GM23338 (cell line): ENCODE results near the gene PDE5A. TPM values are rescaled to one million over a fixed set of nuclear protein-coding genes. Genes with fewer than 3 reads are reported as not detected.

Source experiments
- ATAC-seq: fragments of 200-7000 bp; cut with Tn5 transposase; 3 replicates; pipeline ENCODE4 v1.9.1; 2020
- DNase-seq: peaks from one replicate; pipeline ENCODE4 v3.0.0-alpha.2; 2015; ENCODE audit warnings: low spot score
- H2AFZ ChIP-seq: fragments of 200-600 bp; sonication (generic); 2 replicates; pipeline ENCODE4 v1.8.0; 2016; ENCODE audit warnings: antibody characterized with exemption, mild to moderate bottlenecking, moderate library complexity
- H3F3A ChIP-seq: fragments of 200-600 bp; sonication (generic); replicated peaks from 2 replicates; pipeline ENCODE4 v1.8.0; 2017; ENCODE audit warnings: antibody characterized with exemption, mixed run types, low read depth
- H3K27ac ChIP-seq: fragments of 200-600 bp; sonication (generic); 2 replicates; pipeline ENCODE4 v1.6.1; 2016; ENCODE audit warnings: low read depth
- H3K27me3 ChIP-seq: fragments of 200-600 bp; sonication (generic); 2 replicates; pipeline ENCODE4 v1.8.0; 2016; ENCODE audit warnings: mild to moderate bottlenecking, mixed run types, moderate library complexity; ENCODE audit not compliant: insufficient read depth
- H3K36me3 ChIP-seq: fragments of 200-600 bp; sonication (generic); 2 replicates; pipeline ENCODE4 v1.8.0; 2016; ENCODE audit warnings: mild to moderate bottlenecking; ENCODE audit not compliant: insufficient read depth
- H3K4me1 ChIP-seq: fragments of 200-600 bp; sonication (generic); 2 replicates; pipeline ENCODE4 v1.8.0; 2016; ENCODE audit warnings: mild to moderate bottlenecking, moderate library complexity; ENCODE audit not compliant: insufficient read depth
- H3K4me2 ChIP-seq: fragments of 200-600 bp; sonication (generic); 2 replicates; pipeline ENCODE4 v1.7.1; 2017; ENCODE audit warnings: mixed run types
- H3K4me3 ChIP-seq: fragments of 200-600 bp; sonication (generic); 2 replicates; pipeline ENCODE4 v1.6.1; 2016; ENCODE audit warnings: mixed run types
- H3K79me2 ChIP-seq: fragments of 200-600 bp; sonication (generic); replicated peaks from 2 replicates; pipeline ENCODE4 v1.8.0; 2017; ENCODE audit warnings: mild to moderate bottlenecking; ENCODE audit not compliant: insufficient read depth
- H3K9me2 ChIP-seq: fragments of 200-600 bp; sonication (generic); 2 replicates; pipeline ENCODE4 v1.8.0; 2017; ENCODE audit not compliant: insufficient read depth
- H4K20me1 ChIP-seq: fragments of 200-600 bp; sonication (generic); replicated peaks from 2 replicates; pipeline ENCODE4 v1.8.0; 2017; ENCODE audit warnings: mild to moderate bottlenecking; ENCODE audit not compliant: insufficient read depth
- H3K27ac Mint-ChIP-seq: 2 replicates; pipeline ENCODE4 v1.8.0; 2020; ENCODE audit warnings: inconsistent platforms, mild to moderate bottlenecking, moderate library complexity, mixed read lengths
- H3K27me3 Mint-ChIP-seq: 3 replicates; pipeline ENCODE4 v1.8.0; 2022; ENCODE audit warnings: low read depth, mild to moderate bottlenecking, moderate library complexity, mixed read lengths, inconsistent platforms; ENCODE audit not compliant: insufficient read depth, poor library complexity
- H3K36me3 Mint-ChIP-seq: 3 replicates; pipeline ENCODE4 v1.8.0; 2021; ENCODE audit warnings: low read depth, mild to moderate bottlenecking, inconsistent platforms, moderate library complexity, mixed read lengths
- H3K4me1 Mint-ChIP-seq: 3 replicates; pipeline ENCODE4 v1.8.0; 2020; ENCODE audit warnings: mild to moderate bottlenecking, inconsistent platforms, mixed read lengths
- H3K4me3 Mint-ChIP-seq: 3 replicates; pipeline ENCODE4 v1.8.0; 2021; ENCODE audit warnings: moderate library complexity, mild to moderate bottlenecking, inconsistent platforms, mixed read lengths
- H3K9me3 Mint-ChIP-seq: 3 replicates; pipeline ENCODE4 v1.8.0; 2020; ENCODE audit warnings: moderate library complexity, mild to moderate bottlenecking, inconsistent platforms, mixed read lengths
- CREB1 ChIP-seq: fragments of 250-450 bp; sonication (Bioruptor Pico); IDR thresholded peaks from 2 replicates; pipeline ENCODE4 v1.5.0; 2020; ENCODE audit warnings: low read depth, mild to moderate bottlenecking, moderate library complexity
- CTCF ChIP-seq, 2 experiments: fragments of 200-600 bp in 1 of 2; sonication (generic) in 1 of 2; conservative IDR thresholded peaks; 2 replicates each; pipeline versions ENCODE4 v1.5.1 to v1.6.1; 2016 to 2017; ENCODE audit warnings: antibody characterized with exemption in 2 of 2, low read depth in 2 of 2, mild to moderate bottlenecking in 2 of 2, moderate library complexity in 1 of 2
- EZH2 ChIP-seq: fragments of 200-600 bp; sonication (generic); IDR thresholded peaks from one replicate; pipeline ENCODE4 v1.8.0; 2017; ENCODE audit warnings: antibody characterized with exemption, mild to moderate bottlenecking, low read depth; ENCODE audit not compliant: unreplicated experiment
- EZH2phosphoT487 ChIP-seq: fragments of 200-600 bp; sonication (generic); IDR thresholded peaks from one replicate; pipeline ENCODE4 v1.8.1; 2018; ENCODE audit warnings: antibody characterized with exemption; ENCODE audit not compliant: unreplicated experiment
- JUNB ChIP-seq: IDR thresholded peaks from one replicate; pipeline ENCODE4 v1.6.1; 2016; ENCODE audit warnings: antibody characterized with exemption; ENCODE audit not compliant: unreplicated experiment
- NANOG ChIP-seq: IDR thresholded peaks from 2 replicates; pipeline ENCODE4 v1.6.1; 2016; ENCODE audit warnings: antibody characterized with exemption, borderline replicate concordance
- REST ChIP-seq: IDR thresholded peaks from one replicate; pipeline ENCODE4 v1.6.1; 2018; ENCODE audit warnings: antibody characterized with exemption; ENCODE audit not compliant: unreplicated experiment
- STAT1 ChIP-seq: IDR thresholded peaks from one replicate; pipeline ENCODE4 v1.6.1; 2016; ENCODE audit warnings: antibody characterized with exemption; ENCODE audit not compliant: unreplicated experiment
- ZNF114 ChIP-seq: fragments of 250-450 bp; sonication (Bioruptor Pico); IDR thresholded peaks from 2 replicates; pipeline ENCODE4 v1.5.0; 2020; ENCODE audit warnings: mild to moderate bottlenecking, moderate library complexity
- ZNF331 ChIP-seq: fragments of 250-450 bp; sonication (Bioruptor Pico); IDR thresholded peaks from 2 replicates; pipeline ENCODE4 v1.5.0; 2020; ENCODE audit warnings: low read depth, mild to moderate bottlenecking, moderate library complexity
- polyA plus RNA-seq: library from polyadenylated mRNA; unstranded; fragments of >200 nt; fragmentation: Nextera tagmentation; extraction: Ambion mirVana; gene quantifications from 2 replicates; pipeline ENCODE4 v1.2.1, GENCODE V29; 2016
- total RNA-seq: library from RNA; depleted of rRNA; stranded (reverse); fragments of >200 nt; shearing (Covaris generic); gene quantifications from 2 replicates; pipeline ENCODE4 v1.2.3, GENCODE V29; 2014
- TF ChIP-seq, protein P1 (sequence below): fragments of 250-450 bp; sonication (Bioruptor Pico); IDR thresholded peaks from 2 replicates; pipeline ENCODE4 v1.5.0; 2020; ENCODE audit warnings: mild to moderate bottlenecking, moderate library complexity

Gene PDE5A
- total and polyA plus RNA-seq, 2 experiments from 2014 or later, result 15.0 to 22.6 TPM

GRCh38 chr4:119628281-119629141, at the start of gene PDE5A (continued):
- no peak for TF ChIP-seq ZNF114 (CRISPR knock-in tag)

GRCh38 chr4:119676101-119676500, 47.5 kb upstream of the PDE5A start:
- Mint-ChIP-seq H3K36me3 (no peaks in the 10 kb centered on the region), H3K27ac (no peak overlapping the region), H3K4me1 (peaks cover 20% of the 10 kb centered on the region; the same call in 2 of the 3 replicates), H3K9me3 (no peaks in the 10 kb centered on the region), H3K27me3 (no peaks in the 10 kb centered on the region), H3K4me3 (no peak overlapping the region)
- Histone ChIP-seq H3K79me2 (no peaks in the 10 kb centered on the region), H3K4me2 (no peak overlapping the region), H3K36me3 (no peaks in the 10 kb centered on the region), H3K27me3 (no peaks in the 10 kb centered on the region), H3K4me3 (no peak overlapping the region), H3K4me1 (peaks cover 9% of the 10 kb centered on the region; the same call in 1 of the 2 replicates), H3F3A (no peaks in the 10 kb centered on the region), H3K9me2 (no peaks in the 10 kb centered on the region), H4K20me1 (no peaks in the 10 kb centered on the region), H3K27ac (no peak overlapping the region), H2AFZ (no peak overlapping the region)
- ATAC-seq, result no peak
- DNase-seq, result no peak
- TF ChIP-seq CREB1 (no peak), EZH2phosphoT487 (no peak), EZH2 (no peak), ZNF331 (CRISPR knock-in tag) (no peak), CTCF (conservative IDR thresholded peaks at IDR 0.05; ENCODE audit: low read depth in 2 of 2) (no peak), STAT1 (no peak), NANOG (no peak), ZNF114 (CRISPR knock-in tag) (no peak), REST (no peak), JUNB (no peak)
- TF ChIP-seq, protein P1, sequence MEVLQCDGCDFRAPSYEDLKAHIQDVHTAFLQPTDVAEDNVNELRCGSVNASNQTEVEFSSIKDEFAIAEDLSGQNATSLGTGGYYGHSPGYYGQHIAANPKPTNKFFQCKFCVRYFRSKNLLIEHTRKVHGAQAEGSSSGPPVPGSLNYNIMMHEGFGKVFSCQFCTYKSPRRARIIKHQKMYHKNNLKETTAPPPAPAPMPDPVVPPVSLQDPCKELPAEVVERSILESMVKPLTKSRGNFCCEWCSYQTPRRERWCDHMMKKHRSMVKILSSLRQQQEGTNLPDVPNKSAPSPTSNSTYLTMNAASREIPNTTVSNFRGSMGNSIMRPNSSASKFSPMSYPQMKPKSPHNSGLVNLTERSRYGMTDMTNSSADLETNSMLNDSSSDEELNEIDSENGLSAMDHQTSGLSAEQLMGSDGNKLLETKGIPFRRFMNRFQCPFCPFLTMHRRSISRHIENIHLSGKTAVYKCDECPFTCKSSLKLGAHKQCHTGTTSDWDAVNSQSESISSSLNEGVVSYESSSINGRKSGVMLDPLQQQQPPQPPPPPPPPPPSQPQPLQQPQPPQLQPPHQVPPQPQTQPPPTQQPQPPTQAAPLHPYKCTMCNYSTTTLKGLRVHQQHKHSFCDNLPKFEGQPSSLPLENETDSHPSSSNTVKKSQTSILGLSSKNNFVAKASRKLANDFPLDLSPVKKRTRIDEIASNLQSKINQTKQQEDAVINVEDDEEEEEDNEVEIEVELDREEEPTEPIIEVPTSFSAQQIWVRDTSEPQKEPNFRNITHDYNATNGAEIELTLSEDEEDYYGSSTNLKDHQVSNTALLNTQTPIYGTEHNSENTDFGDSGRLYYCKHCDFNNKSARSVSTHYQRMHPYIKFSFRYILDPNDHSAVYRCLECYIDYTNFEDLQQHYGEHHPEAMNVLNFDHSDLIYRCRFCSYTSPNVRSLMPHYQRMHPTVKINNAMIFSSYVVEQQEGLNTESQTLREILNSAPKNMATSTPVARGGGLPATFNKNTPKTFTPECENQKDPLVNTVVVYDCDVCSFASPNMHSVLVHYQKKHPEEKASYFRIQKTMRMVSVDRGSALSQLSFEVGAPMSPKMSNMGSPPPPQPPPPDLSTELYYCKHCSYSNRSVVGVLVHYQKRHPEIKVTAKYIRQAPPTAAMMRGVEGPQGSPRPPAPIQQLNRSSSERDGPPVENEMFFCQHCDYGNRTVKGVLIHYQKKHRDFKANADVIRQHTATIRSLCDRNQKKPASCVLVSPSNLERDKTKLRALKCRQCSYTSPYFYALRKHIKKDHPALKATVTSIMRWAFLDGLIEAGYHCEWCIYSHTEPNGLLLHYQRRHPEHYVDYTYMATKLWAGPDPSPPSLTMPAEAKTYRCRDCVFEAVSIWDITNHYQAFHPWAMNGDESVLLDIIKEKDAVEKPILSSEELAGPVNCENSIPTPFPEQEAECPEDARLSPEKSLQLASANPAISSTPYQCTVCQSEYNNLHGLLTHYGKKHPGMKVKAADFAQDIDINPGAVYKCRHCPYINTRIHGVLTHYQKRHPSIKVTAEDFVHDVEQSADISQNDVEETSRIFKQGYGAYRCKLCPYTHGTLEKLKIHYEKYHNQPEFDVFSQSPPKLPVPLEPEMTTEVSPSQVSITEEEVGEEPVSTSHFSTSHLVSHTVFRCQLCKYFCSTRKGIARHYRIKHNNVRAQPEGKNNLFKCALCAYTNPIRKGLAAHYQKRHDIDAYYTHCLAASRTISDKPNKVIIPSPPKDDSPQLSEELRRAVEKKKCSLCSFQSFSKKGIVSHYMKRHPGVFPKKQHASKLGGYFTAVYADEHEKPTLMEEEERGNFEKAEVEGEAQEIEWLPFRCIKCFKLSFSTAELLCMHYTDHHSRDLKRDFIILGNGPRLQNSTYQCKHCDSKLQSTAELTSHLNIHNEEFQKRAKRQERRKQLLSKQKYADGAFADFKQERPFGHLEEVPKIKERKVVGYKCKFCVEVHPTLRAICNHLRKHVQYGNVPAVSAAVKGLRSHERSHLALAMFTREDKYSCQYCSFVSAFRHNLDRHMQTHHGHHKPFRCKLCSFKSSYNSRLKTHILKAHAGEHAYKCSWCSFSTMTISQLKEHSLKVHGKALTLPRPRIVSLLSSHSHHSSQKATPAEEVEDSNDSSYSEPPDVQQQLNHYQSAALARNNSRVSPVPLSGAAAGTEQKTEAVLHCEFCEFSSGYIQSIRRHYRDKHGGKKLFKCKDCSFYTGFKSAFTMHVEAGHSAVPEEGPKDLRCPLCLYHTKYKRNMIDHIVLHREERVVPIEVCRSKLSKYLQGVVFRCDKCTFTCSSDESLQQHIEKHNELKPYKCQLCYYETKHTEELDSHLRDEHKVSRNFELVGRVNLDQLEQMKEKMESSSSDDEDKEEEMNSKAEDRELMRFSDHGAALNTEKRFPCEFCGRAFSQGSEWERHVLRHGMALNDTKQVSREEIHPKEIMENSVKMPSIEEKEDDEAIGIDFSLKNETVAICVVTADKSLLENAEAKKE (CRISPR knock-in tag), result no peak
